HG03469 (cell line): Measurements from ENCODE around the gene UNC13C.

Source experiments
- ATAC-seq: cut with Tn5 transposase; IDR thresholded peaks from one replicate; pipeline ENCODE4 v1.9.1; 2021; ENCODE audit warnings: mild to moderate bottlenecking, moderate library complexity, moderate number of reproducible peaks; ENCODE audit not compliant: unreplicated experiment

Gene UNC13C

GRCh38 chr15:54618120-54618519 lies 639.9 kb downstream of the UNC13C start:
- ATAC-seq: no peak

- no peak for ATAC-seq
These were observed 640.9 kb downstream of the UNC13C start for GRCh38 chr15:54619180-54619579.

- no peak for ATAC-seq
These were observed 642.7 kb downstream of the UNC13C start for GRCh38 chr15:54620916-54621315.

GRCh38 chr15:54636147-54636546 lies 657.9 kb downstream of the UNC13C start:
- no peak for ATAC-seq

GRCh38 chr15:54638666-54639065 lies 660.4 kb downstream of the UNC13C start:
- ATAC-seq: no peak

- no peak for ATAC-seq
These were observed 662.6 kb downstream of the UNC13C start for GRCh38 chr15:54640873-54641272.

GRCh38 chr15:54644796-54645195 lies 666.6 kb downstream of the UNC13C start:
- no peak for ATAC-seq

- ATAC-seq: no peak
These were observed 681.4 kb downstream of the UNC13C start for GRCh38 chr15:54659646-54660045.

- no peak for ATAC-seq
These were observed 682.1 kb downstream of the UNC13C start for GRCh38 chr15:54660356-54660755.

GRCh38 chr15:54675241-54675640 lies 697.0 kb downstream of the UNC13C start:
- ATAC-seq: no peak

- ATAC-seq: peak; percentile 61
These were observed 703.3 kb downstream of the UNC13C start for GRCh38 chr15:54681584-54681983.
